Body of pancreas (tissue), 4 donors: ENCODE results near the gene PIGP.

Experiments
- POLR2A ChIP-seq, 3 donors: fragments of 450-650 bp; IDR thresholded peaks; one replicate each; pipeline ENCODE4 v1.6.1; 2016; ENCODE audit warnings: antibody characterized with exemption in 3 of 3, mild to moderate bottlenecking in 2 of 3
- TF ChIP-seq, protein P1 (sequence below), 7 experiments: fragments of 450-650 bp in 4 of 7; fragments of 200-600 bp in 3 of 7; sonication (generic) in 3 of 7; IDR thresholded peaks; one replicate each; pipeline ENCODE4 v1.5.1; 2016 to 2019; ENCODE audit warnings: antibody characterized with exemption in 7 of 7

DNA sequence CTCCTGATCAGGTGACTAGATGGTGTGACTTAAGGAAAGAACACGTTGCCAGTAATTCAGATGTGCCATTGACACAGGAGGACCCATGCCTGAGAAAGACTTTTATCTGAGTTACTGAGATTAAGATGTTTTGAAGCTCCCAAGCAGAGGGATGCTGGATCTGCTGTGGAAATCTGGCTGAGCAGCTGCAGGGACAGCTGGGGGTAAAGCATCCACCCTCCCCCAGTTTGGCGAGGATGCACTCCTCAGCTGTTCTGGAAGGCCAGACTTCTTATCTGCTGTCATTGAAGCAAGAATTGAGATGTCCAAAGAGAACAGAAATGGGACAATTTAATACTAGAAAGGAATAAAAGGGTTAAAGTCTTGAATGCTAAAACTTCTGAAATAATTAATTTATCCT lies 25.9 kb upstream of the PIGP start:
- TF ChIP-seq, protein P1, sequence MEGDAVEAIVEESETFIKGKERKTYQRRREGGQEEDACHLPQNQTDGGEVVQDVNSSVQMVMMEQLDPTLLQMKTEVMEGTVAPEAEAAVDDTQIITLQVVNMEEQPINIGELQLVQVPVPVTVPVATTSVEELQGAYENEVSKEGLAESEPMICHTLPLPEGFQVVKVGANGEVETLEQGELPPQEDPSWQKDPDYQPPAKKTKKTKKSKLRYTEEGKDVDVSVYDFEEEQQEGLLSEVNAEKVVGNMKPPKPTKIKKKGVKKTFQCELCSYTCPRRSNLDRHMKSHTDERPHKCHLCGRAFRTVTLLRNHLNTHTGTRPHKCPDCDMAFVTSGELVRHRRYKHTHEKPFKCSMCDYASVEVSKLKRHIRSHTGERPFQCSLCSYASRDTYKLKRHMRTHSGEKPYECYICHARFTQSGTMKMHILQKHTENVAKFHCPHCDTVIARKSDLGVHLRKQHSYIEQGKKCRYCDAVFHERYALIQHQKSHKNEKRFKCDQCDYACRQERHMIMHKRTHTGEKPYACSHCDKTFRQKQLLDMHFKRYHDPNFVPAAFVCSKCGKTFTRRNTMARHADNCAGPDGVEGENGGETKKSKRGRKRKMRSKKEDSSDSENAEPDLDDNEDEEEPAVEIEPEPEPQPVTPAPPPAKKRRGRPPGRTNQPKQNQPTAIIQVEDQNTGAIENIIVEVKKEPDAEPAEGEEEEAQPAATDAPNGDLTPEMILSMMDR (IDR thresholded peaks at IDR 0.05), result no peak
- no peak for TF ChIP-seq POLR2A (IDR thresholded peaks at IDR 0.05)
